ENCODE data around the gene GPR85.

DNA sequence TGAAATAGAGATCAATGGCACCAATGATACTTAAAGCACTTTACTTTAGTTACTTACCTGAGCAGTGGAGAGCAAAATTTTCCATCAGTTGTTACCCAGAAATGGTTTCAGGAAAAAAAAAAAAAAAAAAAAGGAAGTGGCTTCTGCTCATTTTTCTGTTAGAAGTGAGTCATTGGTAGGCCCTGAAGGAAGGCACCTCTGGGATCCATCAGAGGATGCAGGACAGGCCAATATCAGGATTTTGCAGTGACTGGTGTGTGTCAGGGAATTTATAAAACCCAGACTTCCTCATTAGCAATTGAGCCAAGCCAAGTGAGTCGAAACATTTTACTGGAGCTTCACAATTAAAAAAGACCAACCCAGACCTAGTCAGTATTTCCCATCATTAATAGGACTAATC is 34.0 kb upstream of the GPR85 start:
- TF ChIP-seq FOXM1 (IDR thresholded peaks at IDR 0.05; ENCODE audit: borderline replicate concordance, low read depth) (no peak), EP300 (IDR thresholded peaks at IDR 0.05; ENCODE audit: borderline replicate concordance) (no peak), NFIC (IDR thresholded peaks at IDR 0.05) (no peak), TAF1 (IDR thresholded peaks at IDR 0.05; ENCODE audit: low read depth) (no peak), MAX (IDR thresholded peaks at IDR 0.05) (no peak), REST (IDR thresholded peaks at IDR 0.05; ENCODE audit: low read depth) (no peak)

Measured in Ishikawa (cell line).